HEK293 (cell line): Measurements from ENCODE around the gene ZNF785.

Experiments
- BCL11B ChIP-seq: fragments of 450-650 bp; formaldehyde crosslinking; IDR thresholded peaks from 2 replicates; pipeline ENCODE4 v1.5.1; 2016; ENCODE audit warnings: low read depth, missing biosample characterization, missing genetic modification characterization
- EGR2 ChIP-seq: fragments of 450-650 bp; formaldehyde crosslinking; IDR thresholded peaks from 2 replicates; pipeline ENCODE4 v1.5.1; 2016; ENCODE audit warnings: low read depth, missing biosample characterization, missing genetic modification characterization
- HOXA7 ChIP-seq: sonication (generic); formaldehyde crosslinking; IDR thresholded peaks from 2 replicates; pipeline ENCODE4 v1.8.1; 2022; ENCODE audit warnings: missing genetic modification reagents, borderline replicate concordance
- HOXC10 ChIP-seq: sonication (generic); formaldehyde crosslinking; IDR thresholded peaks from 2 replicates; pipeline ENCODE4 v1.8.1; 2023; ENCODE audit warnings: mild to moderate bottlenecking, missing genetic modification reagents
- KLF10 ChIP-seq: fragments of 450-650 bp; IDR thresholded peaks from 2 replicates; pipeline ENCODE4 v1.5.1; 2018; ENCODE audit warnings: missing biosample characterization, mild to moderate bottlenecking, missing genetic modification characterization
- KLF16 ChIP-seq: fragments of 450-650 bp; formaldehyde crosslinking; IDR thresholded peaks from 2 replicates; pipeline ENCODE4 v1.5.1; 2017; ENCODE audit warnings: missing biosample characterization, missing genetic modification characterization
- KLF9 ChIP-seq: fragments of 450-650 bp; formaldehyde crosslinking; IDR thresholded peaks from 2 replicates; pipeline ENCODE4 v1.5.1; 2016; ENCODE audit warnings: missing biosample characterization, missing genetic modification characterization, low read depth
- MYNN ChIP-seq: fragments of 450-650 bp; formaldehyde crosslinking; IDR thresholded peaks from 2 replicates; pipeline ENCODE4 v1.5.1; 2016; ENCODE audit warnings: missing biosample characterization, missing genetic modification characterization, borderline replicate concordance
- OVOL3 ChIP-seq: fragments of 450-650 bp; formaldehyde crosslinking; IDR thresholded peaks from 2 replicates; pipeline ENCODE4 v1.5.1; 2016; ENCODE audit warnings: missing biosample characterization, missing genetic modification characterization
- PRDM10 ChIP-seq: fragments of 450-650 bp; formaldehyde crosslinking; IDR thresholded peaks from 2 replicates; pipeline ENCODE4 v1.5.1; 2016; ENCODE audit warnings: missing biosample characterization, missing genetic modification characterization
- SP3 ChIP-seq: fragments of 450-650 bp; formaldehyde crosslinking; IDR thresholded peaks from 2 replicates; pipeline ENCODE4 v1.5.1; 2016; ENCODE audit warnings: missing biosample characterization, missing genetic modification characterization
- TCF7L2 ChIP-seq: IDR thresholded peaks from 2 replicates; pipeline ENCODE4 v1.6.1; 2011; ENCODE audit warnings: low read depth, mild to moderate bottlenecking, inconsistent platforms, low read length, moderate library complexity, borderline replicate concordance
- ZBTB11 ChIP-seq: fragments of 450-650 bp; formaldehyde crosslinking; conservative IDR thresholded peaks from 2 replicates; pipeline ENCODE4 v1.5.1; 2016; ENCODE audit warnings: low read depth, missing biosample characterization, missing genetic modification characterization
- ZBTB20 ChIP-seq: fragments of 450-650 bp; formaldehyde crosslinking; IDR thresholded peaks from 2 replicates; pipeline ENCODE4 v1.5.1; 2016; ENCODE audit warnings: missing biosample characterization, missing genetic modification characterization
- ZBTB21 ChIP-seq: fragments of 450-650 bp; formaldehyde crosslinking; IDR thresholded peaks from 2 replicates; pipeline ENCODE4 v1.5.1; 2017; ENCODE audit warnings: missing biosample characterization, missing genetic modification characterization
- ZFP69B ChIP-seq: fragments of 450-650 bp; formaldehyde crosslinking; IDR thresholded peaks from 2 replicates; pipeline ENCODE4 v1.5.1; 2016; ENCODE audit warnings: missing biosample characterization, missing genetic modification characterization
- ZNF146 ChIP-seq: fragments of 450-650 bp; formaldehyde crosslinking; IDR thresholded peaks from 2 replicates; pipeline ENCODE4 v1.5.1; 2016; ENCODE audit warnings: missing biosample characterization, missing genetic modification characterization
- ZNF324 ChIP-seq: fragments of 450-650 bp; formaldehyde crosslinking; IDR thresholded peaks from 2 replicates; pipeline ENCODE4 v1.5.1; 2016; ENCODE audit warnings: missing biosample characterization, missing genetic modification characterization
- ZNF394 ChIP-seq: fragments of 450-650 bp; formaldehyde crosslinking; IDR thresholded peaks from 2 replicates; pipeline ENCODE4 v1.5.1; 2016; ENCODE audit warnings: missing biosample characterization, missing genetic modification characterization, mild to moderate bottlenecking, moderate library complexity, borderline replicate concordance
- ZNF510 ChIP-seq: fragments of 450-650 bp; formaldehyde crosslinking; IDR thresholded peaks from 2 replicates; pipeline ENCODE4 v1.5.1; 2018; ENCODE audit warnings: mild to moderate bottlenecking, missing genetic modification characterization, missing biosample characterization; ENCODE audit not compliant: insufficient replicate concordance
- ZNF514 ChIP-seq: fragments of 450-650 bp; formaldehyde crosslinking; IDR thresholded peaks from 2 replicates; pipeline ENCODE4 v1.5.1; 2016; ENCODE audit warnings: missing biosample characterization, missing genetic modification characterization
- ZNF76 ChIP-seq: fragments of 450-650 bp; formaldehyde crosslinking; IDR thresholded peaks from 2 replicates; pipeline ENCODE4; 2016; ENCODE audit warnings: low read depth, missing biosample characterization, missing genetic modification characterization, borderline replicate concordance
- ZNF843 ChIP-seq: fragments of 450-650 bp; formaldehyde crosslinking; IDR thresholded peaks from 2 replicates; pipeline ENCODE4 v1.5.1; 2016; ENCODE audit warnings: missing biosample characterization, missing genetic modification characterization
- ZSCAN30 ChIP-seq: fragments of 450-650 bp; IDR thresholded peaks from 2 replicates; pipeline ENCODE4 v1.5.1; 2018; ENCODE audit warnings: missing biosample characterization, mild to moderate bottlenecking, missing genetic modification characterization, moderate library complexity
- ZXDB ChIP-seq: fragments of 450-650 bp; formaldehyde crosslinking; IDR thresholded peaks from 2 replicates; pipeline ENCODE4 v1.5.1; 2016; ENCODE audit warnings: missing biosample characterization, missing genetic modification characterization
- TF ChIP-seq, protein P1 (sequence below): fragments of 450-650 bp; formaldehyde crosslinking; IDR thresholded peaks from 2 replicates; pipeline ENCODE4 v1.5.1; 2016; ENCODE audit warnings: missing biosample characterization, missing genetic modification characterization
- TF ChIP-seq, protein P2 (sequence below): fragments of 450-650 bp; formaldehyde crosslinking; IDR thresholded peaks from 2 replicates; pipeline ENCODE4 v1.5.1; 2016; ENCODE audit warnings: missing biosample characterization, missing genetic modification characterization

ZNF785 gene

GRCh38 chr16:30571445-30572322, 13.8 kb downstream of the ZNF785 start, which contains the start of gene ZNF688 (continued):
- TF ChIP-seq ZNF510 (tag by site-specific recombination) (no peak), ZBTB21 (tag by site-specific recombination) (0 out of 2 replicates have a peak, but pooled peaks have one; percentile 4), ZSCAN30 (tag by site-specific recombination) (peak; percentile 64), KLF10 (tag by site-specific recombination) (peak; percentile 77), ZNF843 (tag by site-specific recombination) (peak; percentile 4; the same call in 1 of the 2 replicates), ZNF76 (tag by site-specific recombination) (peak; percentile 97), HOXC10 (peak; percentile 63; the same call in 1 of the 2 replicates), HOXA7 (CRISPR knock-in tag) (no peak), KLF9 (tag by site-specific recombination) (peak; percentile 81), BCL11B (tag by site-specific recombination) (no peak), SP3 (tag by site-specific recombination) (peak; percentile 98), ZNF324 (0 out of 2 replicates have a peak, but pooled peaks have one; percentile 63), TCF7L2 (peak; percentile 84), ZBTB11 (tag by site-specific recombination) (peak; percentile 78), ZNF514 (tag by site-specific recombination) (no peak), PRDM10 (tag by site-specific recombination) (peak; percentile 92), ZNF394 (tag by site-specific recombination) (peak; percentile 86), ZNF146 (tag by site-specific recombination) (no peak), EGR2 (tag by site-specific recombination) (peak; percentile 60; the same call in 1 of the 2 replicates), ZBTB20 (tag by site-specific recombination) (peak; percentile 90), ZXDB (peak; percentile 98), MYNN (tag by site-specific recombination) (no peak), KLF16 (tag by site-specific recombination) (peak; percentile 26; the same call in 1 of the 2 replicates), OVOL3 (tag by site-specific recombination) (peak; percentile 98), ZFP69B (tag by site-specific recombination) (no peak)
- TF ChIP-seq, protein P1, sequence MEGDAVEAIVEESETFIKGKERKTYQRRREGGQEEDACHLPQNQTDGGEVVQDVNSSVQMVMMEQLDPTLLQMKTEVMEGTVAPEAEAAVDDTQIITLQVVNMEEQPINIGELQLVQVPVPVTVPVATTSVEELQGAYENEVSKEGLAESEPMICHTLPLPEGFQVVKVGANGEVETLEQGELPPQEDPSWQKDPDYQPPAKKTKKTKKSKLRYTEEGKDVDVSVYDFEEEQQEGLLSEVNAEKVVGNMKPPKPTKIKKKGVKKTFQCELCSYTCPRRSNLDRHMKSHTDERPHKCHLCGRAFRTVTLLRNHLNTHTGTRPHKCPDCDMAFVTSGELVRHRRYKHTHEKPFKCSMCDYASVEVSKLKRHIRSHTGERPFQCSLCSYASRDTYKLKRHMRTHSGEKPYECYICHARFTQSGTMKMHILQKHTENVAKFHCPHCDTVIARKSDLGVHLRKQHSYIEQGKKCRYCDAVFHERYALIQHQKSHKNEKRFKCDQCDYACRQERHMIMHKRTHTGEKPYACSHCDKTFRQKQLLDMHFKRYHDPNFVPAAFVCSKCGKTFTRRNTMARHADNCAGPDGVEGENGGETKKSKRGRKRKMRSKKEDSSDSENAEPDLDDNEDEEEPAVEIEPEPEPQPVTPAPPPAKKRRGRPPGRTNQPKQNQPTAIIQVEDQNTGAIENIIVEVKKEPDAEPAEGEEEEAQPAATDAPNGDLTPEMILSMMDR (tag by site-specific recombination): peak; percentile 41; the same call in 1 of the 2 replicates
- TF ChIP-seq, protein P2, sequence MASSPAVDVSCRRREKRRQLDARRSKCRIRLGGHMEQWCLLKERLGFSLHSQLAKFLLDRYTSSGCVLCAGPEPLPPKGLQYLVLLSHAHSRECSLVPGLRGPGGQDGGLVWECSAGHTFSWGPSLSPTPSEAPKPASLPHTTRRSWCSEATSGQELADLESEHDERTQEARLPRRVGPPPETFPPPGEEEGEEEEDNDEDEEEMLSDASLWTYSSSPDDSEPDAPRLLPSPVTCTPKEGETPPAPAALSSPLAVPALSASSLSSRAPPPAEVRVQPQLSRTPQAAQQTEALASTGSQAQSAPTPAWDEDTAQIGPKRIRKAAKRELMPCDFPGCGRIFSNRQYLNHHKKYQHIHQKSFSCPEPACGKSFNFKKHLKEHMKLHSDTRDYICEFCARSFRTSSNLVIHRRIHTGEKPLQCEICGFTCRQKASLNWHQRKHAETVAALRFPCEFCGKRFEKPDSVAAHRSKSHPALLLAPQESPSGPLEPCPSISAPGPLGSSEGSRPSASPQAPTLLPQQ (tag by site-specific recombination): peak; percentile 42
